H1 (cell line): Measurements from ENCODE around the gene TAS1R3. TPM values are rescaled to one million over a fixed set of nuclear protein-coding genes. Genes with fewer than 3 reads are reported as not detected.
A peak's percentile ranks its signal among the peaks of the same experiment; 100 is the strongest.

Experiments used
- CTCF ChIA-PET: fragments of 300-600 bp; sonication (Branson Sonifier 250); formaldehyde crosslinking; loops from one replicate; lab custom pipeline; 2021; ENCODE audit not compliant: partially characterized antibody; lab: Charles Lee
- POLR2A ChIA-PET: fragments of 300-600 bp; sonication (Branson Sonifier 250); formaldehyde crosslinking; loops from one replicate; lab custom pipeline; 2021; ENCODE audit warnings: inconsistent platforms; ENCODE audit not compliant: partially characterized antibody; lab: Charles Lee
- DNase-seq, 2 experiments: peaks; one replicate each; pipeline versions ENCODE4 v3.0.0 to v3.0.0-alpha.2; 2010 to 2022; ENCODE audit warnings: low spot score in 2 of 2, low read depth in 1 of 2, mixed read lengths in 1 of 2
- FAIRE-seq: peaks from 2 replicates; lab custom pipeline; 2011; peaks lifted over from hg19 to GRCh38; lab: Jason Lieb, UNC
- H2AFZ ChIP-seq: 2 replicates; pipeline ENCODE4 v1.8.1; 2012; ENCODE audit warnings: low read length, inconsistent platforms
- H2AK5ac ChIP-seq: 2 replicates; pipeline ENCODE4 v1.6.1; 2013; ENCODE audit warnings: low read depth, low read length
- H2BK120ac ChIP-seq: replicated peaks from 2 replicates; pipeline ENCODE3; 2013; ENCODE audit warnings: low read depth, low read length, inconsistent platforms
- H2BK12ac ChIP-seq: 2 replicates; pipeline ENCODE4 v1.6.1; 2013; ENCODE audit warnings: low read depth, low read length
- H2BK15ac ChIP-seq: 2 replicates; pipeline ENCODE4 v1.6.1; 2013; ENCODE audit warnings: low read length
- H2BK20ac ChIP-seq: 2 replicates; pipeline ENCODE4 v1.6.1; 2013; ENCODE audit warnings: low read length
- H2BK5ac ChIP-seq: 2 replicates; pipeline ENCODE4 v1.6.1; 2013; ENCODE audit warnings: low read depth, low read length
- H3K14ac ChIP-seq: 2 replicates; pipeline ENCODE4 v1.6.1; 2013; ENCODE audit warnings: inconsistent platforms; ENCODE audit not compliant: insufficient read length
- H3K18ac ChIP-seq: 2 replicates; pipeline ENCODE4 v1.6.1; 2013; ENCODE audit warnings: low read length; ENCODE audit errors: extremely low read depth
- H3K23ac ChIP-seq: 2 replicates; pipeline ENCODE4 v1.6.1; 2013; ENCODE audit warnings: inconsistent platforms; ENCODE audit not compliant: insufficient read length
- H3K23me2 ChIP-seq: 2 replicates; pipeline ENCODE4 v1.6.1; 2013; ENCODE audit warnings: low read depth, low read length
- H3K27ac ChIP-seq: 2 replicates; pipeline ENCODE4 v1.6.1; 2011; ENCODE audit warnings: low read depth, low read length, inconsistent platforms
- H3K27me3 ChIP-seq, 4 experiments: replicated peaks in 1 of 4; 1 replicate in 1 of 4; 2 replicates in 3 of 4; pipeline versions ENCODE4 v1.6.1 to v1.8.1; 2011 to 2013; ENCODE audit warnings: low read length in 3 of 4, mild to moderate bottlenecking in 3 of 4, inconsistent platforms in 2 of 4, mixed read lengths in 2 of 4, moderate library complexity in 1 of 4; ENCODE audit not compliant: control insufficient read depth in 3 of 4, insufficient read depth in 3 of 4; ENCODE audit errors: extremely low read depth in 1 of 4
- H3K36me3 ChIP-seq, 4 experiments: 2 replicates each; pipeline versions ENCODE4 v1.6.1 to v1.8.1; 2011 to 2013; ENCODE audit warnings: mild to moderate bottlenecking in 4 of 4, low read length in 3 of 4, moderate library complexity in 2 of 4, control low read depth in 1 of 4, inconsistent platforms in 1 of 4; ENCODE audit not compliant: insufficient read depth in 4 of 4, control insufficient read depth in 2 of 4
- H3K4ac ChIP-seq: replicated peaks from 2 replicates; pipeline ENCODE3; 2013; ENCODE audit warnings: low read length, low read depth, mixed read lengths, inconsistent platforms; ENCODE audit not compliant: insufficient read length
- H3K4me1 ChIP-seq, 4 experiments: replicated peaks in 1 of 4; 1 replicate in 1 of 4; 2 replicates in 3 of 4; pipeline versions ENCODE4 v1.6.1 to v1.8.1; 2011 to 2013; ENCODE audit warnings: low read length in 3 of 4, inconsistent platforms in 2 of 4, mixed read lengths in 1 of 4; ENCODE audit not compliant: insufficient read depth in 4 of 4, control insufficient read depth in 3 of 4
- H3K4me2 ChIP-seq, 2 experiments: 2 replicates each; pipeline versions ENCODE4 v1.6.1 to v1.8.1; 2011 to 2013; ENCODE audit warnings: low read depth in 2 of 2, low read length in 2 of 2, control low read depth in 1 of 2, inconsistent platforms in 1 of 2, mild to moderate bottlenecking in 1 of 2; ENCODE audit not compliant: insufficient read depth in 1 of 2
- H3K4me3 ChIP-seq, 4 experiments: fragments of 200-600, 300-600 bp in 1 of 4; sonication (generic), shearing (Covaris generic), sonication (Bioruptor Twin) in 1 of 4; 2 replicates each; pipeline versions ENCODE4 v1.5.1 to v1.8.1; 2011 to 2016; ENCODE audit warnings: low read length in 4 of 4, low read depth in 3 of 4, control low read depth in 2 of 4, inconsistent platforms in 2 of 4, mild to moderate bottlenecking in 2 of 4, mixed read lengths in 1 of 4, moderate library complexity in 1 of 4; ENCODE audit not compliant: insufficient read depth in 2 of 4; ENCODE audit errors: extremely low read depth in 1 of 4
- H3K56ac ChIP-seq: replicated peaks from 2 replicates; pipeline ENCODE3; 2013; ENCODE audit warnings: low read depth, mild to moderate bottlenecking, mixed read lengths, low read length, inconsistent platforms; ENCODE audit not compliant: insufficient read length
- H3K79me1 ChIP-seq: 2 replicates; pipeline ENCODE4 v1.6.1; 2013; ENCODE audit warnings: low read depth, low read length, control low read depth
- H3K79me2 ChIP-seq, 2 experiments: 2 replicates each; pipeline versions ENCODE4 v1.6.1 to v1.8.1; 2012 to 2013; ENCODE audit warnings: low read length in 2 of 2, mild to moderate bottlenecking in 2 of 2, inconsistent platforms in 1 of 2; ENCODE audit not compliant: insufficient read depth in 2 of 2, control insufficient read depth in 1 of 2
- H3K9ac ChIP-seq, 4 experiments: replicated peaks in 1 of 4; 1 replicate in 1 of 4; 2 replicates in 3 of 4; pipeline versions ENCODE4 v1.6.1 to v1.8.1; 2011 to 2013; ENCODE audit warnings: low read depth in 3 of 4, low read length in 3 of 4, control low read depth in 2 of 4, mild to moderate bottlenecking in 2 of 4, moderate library complexity in 2 of 4, inconsistent platforms in 1 of 4; ENCODE audit errors: extremely low read depth in 1 of 4
- H3K9me3 ChIP-seq, 2 experiments: 2 replicates each; pipeline versions ENCODE4 v1.6.1 to v1.8.1; 2012 to 2013; ENCODE audit warnings: mild to moderate bottlenecking in 2 of 2, moderate library complexity in 2 of 2, control low read depth in 1 of 2, inconsistent platforms in 1 of 2, low read depth in 1 of 2, low read length in 1 of 2, mixed read lengths in 1 of 2; ENCODE audit not compliant: insufficient read depth in 2 of 2
- H4K20me1 ChIP-seq, 2 experiments: replicated peaks in 1 of 2; 2 replicates each; pipeline versions ENCODE3 to v1.8.1; 2011 to 2013; ENCODE audit warnings: inconsistent platforms in 2 of 2, low read length in 2 of 2, mild to moderate bottlenecking in 1 of 2; ENCODE audit not compliant: insufficient read depth in 2 of 2, control insufficient read depth in 1 of 2
- H4K5ac ChIP-seq: 2 replicates; pipeline ENCODE4 v1.6.1; 2013; ENCODE audit warnings: low read length, low read depth, mixed read lengths, inconsistent platforms; ENCODE audit not compliant: insufficient read length
- H4K8ac ChIP-seq: 2 replicates; pipeline ENCODE4 v1.8.0; 2013; ENCODE audit warnings: mild to moderate bottlenecking, moderate library complexity, low read length, inconsistent platforms; ENCODE audit not compliant: insufficient read depth; ENCODE audit errors: extremely low read depth
- H4K91ac ChIP-seq: replicated peaks from 2 replicates; pipeline ENCODE3; 2013; ENCODE audit warnings: low read length, mixed read lengths, inconsistent platforms; ENCODE audit not compliant: insufficient read length
- CEBPB ChIP-seq: IDR thresholded peaks from 2 replicates; pipeline ENCODE4 v1.6.1; 2012; ENCODE audit warnings: low read depth, low read length
- POU5F1 ChIP-seq: IDR thresholded peaks from 2 replicates; pipeline ENCODE4 v1.6.1; 2011; ENCODE audit warnings: low read depth, mild to moderate bottlenecking, low read length, moderate library complexity
- RFX5 ChIP-seq: IDR thresholded peaks from 2 replicates; pipeline ENCODE4 v1.6.1; 2011; ENCODE audit warnings: low read depth, low read length, improper control_type of control experiment, borderline replicate concordance
- WGBS, 2 experiments: shearing (Covaris generic) in 1 of 2; methylation state at CpG; one replicate each; pipeline versions ENCODE4 v1.1.6 to v1.1.7; 2013 to 2015; ENCODE audit warnings: low lambda C conversion rate in 2 of 2, mixed read lengths in 2 of 2, inconsistent platforms in 1 of 2, low coverage in 1 of 2, missing lambda C conversion rate in 1 of 2; ENCODE audit not compliant: insufficient replicate concordance in 2 of 2, insufficient coverage in 1 of 2, insufficient read length in 1 of 2; ENCODE audit errors: extremely low coverage in 1 of 2, missing lambda C conversion rate in 1 of 2; 5-methylcytosine and 5-hydroxymethylcytosine counted together
- polyA plus RNA-seq, 7 experiments: library from polyadenylated mRNA; depleted of rRNA in 3 of 7; stranded (reverse) in 5 of 7; unstranded in 2 of 7; fragments of >200 nt in 5 of 7; fragments of 200-250 nt in 2 of 7; gene quantifications; 1 replicate in 5 of 7; 2 replicates in 1 of 7; 4 replicates in 1 of 7; pipeline versions ENCODE4 v1.2.1 to v1.2.3, GENCODE V29; 2011 to 2013; ENCODE audit warnings: missing spikeins in 2 of 7, mixed read lengths in 2 of 7
- total RNA-seq: library from RNA; stranded (reverse); fragmentation: NEBNext Ultra II Directional; extraction: Animal tissue kit (Norgen Biotek cat#: 25700); gene quantifications from 2 replicates; pipeline ENCODE4 v1.2.1, GENCODE V29; 2021
- TF ChIP-seq, protein P1 (sequence below): IDR thresholded peaks from 2 replicates; pipeline ENCODE4 v1.6.1; 2011; ENCODE audit warnings: low read length, improper control_type of control experiment

The TAS1R3 gene
- total and polyA plus RNA-seq, 2 of the 8 experiments (the other 6 are each of a cell fraction or from before 2014, with no cell fraction given), result 0.03 to 0.19 TPM

DNA sequence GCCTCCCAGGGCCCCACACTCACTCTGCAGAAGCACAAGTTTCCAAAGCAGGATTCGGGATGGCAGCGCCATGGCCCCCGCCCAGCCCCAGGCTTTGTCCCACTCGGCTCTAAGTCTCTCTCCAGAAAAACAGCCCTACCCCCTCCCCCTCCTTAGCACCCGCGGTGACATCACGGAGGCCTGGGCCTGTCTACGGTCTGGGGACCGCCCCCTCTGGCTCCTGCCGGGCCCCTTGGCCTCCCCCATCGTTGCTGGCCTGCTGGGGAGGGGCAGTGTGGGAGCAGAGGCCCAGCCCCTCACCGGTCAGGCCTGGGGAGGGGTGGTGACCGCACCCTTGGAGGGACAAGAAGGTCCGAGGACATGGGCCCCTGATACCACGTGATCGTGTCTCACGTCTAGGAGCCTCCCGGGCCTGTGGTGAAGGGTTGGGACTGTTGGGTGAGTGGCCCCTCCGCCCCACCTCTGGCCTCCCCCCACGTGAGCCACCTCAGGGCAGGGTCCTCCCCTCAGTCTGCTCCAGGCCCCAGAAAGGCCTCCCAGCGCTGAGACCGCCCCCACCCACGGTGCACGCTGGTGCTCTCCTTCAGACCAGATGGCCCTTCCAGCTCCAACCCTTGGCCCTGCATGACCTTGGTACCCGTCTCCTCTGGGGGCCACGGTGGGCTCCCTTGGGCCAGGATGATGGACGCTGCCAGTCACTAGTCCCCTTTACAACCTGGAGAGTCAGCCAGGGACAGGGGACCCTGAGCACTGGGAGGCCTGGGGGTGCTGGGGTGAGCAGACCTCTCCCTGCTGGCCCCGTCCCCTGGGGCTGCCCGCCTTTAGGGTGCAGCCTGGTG is 27.6 kb downstream of the TAS1R3 start, which contains the start of gene MXRA8:
MXRA8 (minus strand) TSS at position 123 of the 839 bp plus-strand sequence; CDS start at position 72, 51 bp downstream.
- Histone ChIP-seq H4K91ac (peak within 1 kb of the TSS; percentile 91), H3K79me2 (no peaks in the 10 kb centered on the region), H3K23me2 (peaks cover 14% of the 10 kb centered on the region), H3K14ac (no peak within 1 kb of the TSS), H3K4ac (peak within 1 kb of the TSS; percentile 7), H3K4me3 (peak within 1 kb of the TSS in 2 of 4 experiments; percentile 16 to 18; a peak in 3 of 8 replicates), H2BK120ac (no peak within 1 kb of the TSS), H3K27me3 (peaks cover 9 to 17% (median 14%) of the 10 kb centered on the region in 4 experiments), H3K9ac (0 out of 7 replicates have a peak within 1 kb of the TSS, but pooled peaks of 1 of the 4 experiments have one; percentile 8), H3K79me1 (no peaks in the 10 kb centered on the region), H3K9me3 (no peaks in the 10 kb centered on the region), H2AK5ac (peak within 1 kb of the TSS; percentile 83; the same call in 1 of the 2 replicates), H3K27ac (no peak within 1 kb of the TSS), H2BK15ac (peak within 1 kb of the TSS; percentile 88), H2BK12ac (peak within 1 kb of the TSS; percentile 92), H3K56ac (no peak within 1 kb of the TSS), H3K4me1 (peaks cover 2 to 34% (median 23%) of the 10 kb centered on the region in 4 experiments), H3K23ac (no peak within 1 kb of the TSS), H2AFZ (no peak within 1 kb of the TSS), H4K20me1 (no peaks in the 10 kb centered on the region), H2BK20ac (peak within 1 kb of the TSS; percentile 48; the same call in 1 of the 2 replicates), H4K8ac (peak within 1 kb of the TSS; percentile 72), H3K18ac (peak within 1 kb of the TSS; percentile 78), H3K4me2 (peak within 1 kb of the TSS; percentile 47 to 50; a peak in 3 of 4 replicates), H4K5ac (no peak within 1 kb of the TSS), H3K36me3 (no peaks in the 10 kb centered on the region), H2BK5ac (peak within 1 kb of the TSS; percentile 60; the same call in 1 of the 2 replicates)
- DNase-seq (peak in 1 of 2 experiments; percentile 66), FAIRE-seq (no peak)
- ChIA-PET POLR2A (interaction anchor here (0.6 to 4.0 kb wide), 9 partner anchors 12 to 62 kb away, joined by 3 to 19 read pairs (median 4); partner anchors contain the start of genes ANKRD65, AURKAIP1 and MRPL20), CTCF (interaction anchor here (0.7 to 2.9 kb wide), 5 partner anchors 10 to 44 kb away, joined by 3 to 18 read pairs (median 4); no protein-coding TSS in a partner anchor)
- 67% methylated on average over 23 of the region's 29 CpGs; no CpG with 5 or more reads in 1 of the 2 experiments for WGBS, 2 experiments
- TF ChIP-seq RFX5 (no peak), POU5F1 (no peak), CEBPB (no peak)
- TF ChIP-seq, protein P1, sequence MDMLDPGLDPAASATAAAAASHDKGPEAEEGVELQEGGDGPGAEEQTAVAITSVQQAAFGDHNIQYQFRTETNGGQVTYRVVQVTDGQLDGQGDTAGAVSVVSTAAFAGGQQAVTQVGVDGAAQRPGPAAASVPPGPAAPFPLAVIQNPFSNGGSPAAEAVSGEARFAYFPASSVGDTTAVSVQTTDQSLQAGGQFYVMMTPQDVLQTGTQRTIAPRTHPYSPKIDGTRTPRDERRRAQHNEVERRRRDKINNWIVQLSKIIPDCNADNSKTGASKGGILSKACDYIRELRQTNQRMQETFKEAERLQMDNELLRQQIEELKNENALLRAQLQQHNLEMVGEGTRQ, result peak; percentile 30; the same call in 1 of the 2 replicates
